ENCODE data around the gene TMCO2.

The TMCO2 gene

DNA sequence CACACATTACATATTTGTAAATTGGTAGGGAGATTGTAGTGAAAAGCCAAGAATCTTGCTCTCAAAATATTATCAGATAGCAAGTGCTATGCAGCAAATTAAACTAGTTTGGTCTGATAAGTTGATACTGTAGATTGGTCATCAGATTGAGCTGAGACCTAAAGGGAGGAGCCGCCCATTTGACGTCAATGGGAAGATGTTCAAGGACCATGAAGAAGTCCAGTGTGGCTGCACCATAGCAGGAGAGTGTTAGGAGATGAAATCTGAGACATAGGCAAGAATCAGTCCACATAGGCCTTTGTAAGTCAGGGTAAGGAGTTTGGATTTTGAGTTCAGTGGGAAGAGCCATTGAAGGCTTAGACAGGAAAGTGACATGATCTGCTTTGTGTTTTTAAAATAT lies 26.6 kb downstream of the TMCO2 start:
- TF ChIP-seq CTCF (IDR thresholded peaks at IDR 0.05; ENCODE audit: insufficient read depth, low read depth, low read length, missing control alignments) = no peak
- H3K4me3 ChIP-seq (ENCODE audit: low read length) = no peak overlapping the region
- no peak for DNase-seq (ENCODE audit: low read depth)

GRCh38 chr1:40276122-40276521 lies 28.4 kb downstream of the TMCO2 start:
- no peak for DNase-seq (ENCODE audit: low read depth)
- TF ChIP-seq CTCF (IDR thresholded peaks at IDR 0.05; ENCODE audit: insufficient read depth, low read depth, low read length, missing control alignments) = no peak
- no peak overlapping the region for H3K4me3 ChIP-seq (ENCODE audit: low read length)

- no peak for DNase-seq (ENCODE audit: low read depth)
- no peak for TF ChIP-seq CTCF (IDR thresholded peaks at IDR 0.05; ENCODE audit: insufficient read depth, low read depth, low read length, missing control alignments)
Measured at GRCh38 chr1:40281853-40282252, 34.1 kb downstream of the TMCO2 start.

DNA sequence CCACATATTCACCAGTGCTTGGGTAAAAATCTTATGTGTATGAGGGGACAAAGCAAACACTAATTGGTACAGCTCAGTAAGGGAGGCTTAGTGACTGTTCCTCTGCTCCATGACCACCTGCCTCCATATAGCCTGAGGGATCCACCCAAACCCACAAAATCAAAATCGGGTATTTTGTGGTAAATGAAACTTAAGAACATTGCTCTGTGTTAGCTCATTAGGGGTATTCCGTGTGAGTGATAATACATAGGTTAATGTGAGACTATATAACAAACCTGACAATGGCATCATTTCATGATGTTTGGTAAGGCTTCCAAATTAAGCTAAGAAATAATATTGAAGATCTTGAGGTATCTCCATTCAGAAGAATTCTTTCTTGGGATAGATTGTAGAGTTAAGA lies 43.6 kb downstream of the TMCO2 start:
- no peak for DNase-seq (ENCODE audit: low read depth)
- no peak overlapping the region for H3K4me3 ChIP-seq (ENCODE audit: low read length)
- TF ChIP-seq CTCF (IDR thresholded peaks at IDR 0.05; ENCODE audit: insufficient read depth, low read depth, low read length, missing control alignments) = no peak

More at GRCh38 chr1:40281853-40282252, 34.1 kb downstream of the TMCO2 start:
- no peak overlapping the region for H3K4me3 ChIP-seq (ENCODE audit: low read length)

DNA sequence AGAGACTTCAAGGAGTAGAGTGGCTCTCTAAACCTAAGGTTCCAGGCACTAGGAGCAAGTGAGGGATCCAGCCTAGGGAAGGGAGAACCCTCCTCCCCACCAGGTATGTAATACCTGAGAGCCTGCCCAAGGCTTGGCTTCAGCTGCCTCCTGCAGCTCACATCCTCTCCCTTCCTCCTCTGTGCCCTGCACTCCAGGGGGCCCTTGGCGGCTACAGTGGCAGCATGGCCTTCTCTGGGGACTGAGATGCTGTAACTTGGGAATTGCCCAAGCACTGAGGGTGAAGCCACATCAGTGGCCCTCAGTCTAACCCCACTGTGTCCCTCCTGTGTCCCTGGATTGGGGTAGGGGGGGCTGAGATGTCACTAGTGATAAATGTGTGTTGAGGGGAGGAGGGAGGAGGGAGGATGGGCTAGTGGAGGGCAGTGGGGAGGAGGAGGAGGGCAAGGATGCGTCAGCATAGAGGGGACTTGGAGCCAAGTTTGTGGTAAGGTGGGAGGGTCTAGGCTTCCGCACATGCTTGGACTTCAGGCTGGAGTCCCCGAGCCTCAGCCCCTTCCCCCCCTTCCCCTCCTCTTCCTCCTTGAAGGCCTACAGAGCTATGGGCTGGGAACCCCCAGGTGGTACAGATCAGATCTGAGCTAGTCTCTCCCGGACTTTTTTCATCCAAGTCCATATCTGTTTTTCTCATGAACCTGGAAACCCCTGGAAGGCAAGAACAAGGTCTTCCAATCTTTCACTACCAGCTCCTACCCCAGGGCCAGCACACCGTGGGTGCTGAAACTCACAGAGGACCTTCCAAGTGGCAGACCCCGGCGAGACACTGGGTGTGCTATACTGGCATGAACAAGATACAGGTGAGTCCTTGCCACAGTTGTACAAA lies 51.9 kb downstream of the TMCO2 start:
- H3K4me3 ChIP-seq (ENCODE audit: low read length) = no peak overlapping the region
- TF ChIP-seq CTCF (IDR thresholded peaks at IDR 0.05; ENCODE audit: insufficient read depth, low read depth, low read length, missing control alignments) = no peak
- no peak for DNase-seq (ENCODE audit: low read depth)

DNA sequence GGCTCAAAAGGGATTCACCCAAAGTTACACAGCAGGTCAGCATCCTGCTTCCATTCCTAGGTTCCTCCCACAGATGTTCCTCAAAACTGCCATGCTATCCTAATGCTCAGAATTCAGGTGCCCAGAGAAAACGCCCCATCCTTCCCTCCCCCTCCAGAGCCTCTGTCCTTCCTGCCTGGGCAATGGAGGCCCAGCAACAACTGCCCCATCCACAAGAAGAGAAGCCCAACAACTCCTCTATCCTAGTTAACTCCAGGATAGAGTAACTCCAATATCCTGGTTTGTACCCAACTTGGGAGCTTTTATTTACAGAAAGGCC lies 52.5 kb downstream of the TMCO2 start:
- no peak for TF ChIP-seq CTCF (IDR thresholded peaks at IDR 0.05; ENCODE audit: insufficient read depth, low read depth, low read length, missing control alignments)
- no peak for DNase-seq (ENCODE audit: low read depth)
- H3K4me3 ChIP-seq (ENCODE audit: low read length) = no peak overlapping the region

DNA sequence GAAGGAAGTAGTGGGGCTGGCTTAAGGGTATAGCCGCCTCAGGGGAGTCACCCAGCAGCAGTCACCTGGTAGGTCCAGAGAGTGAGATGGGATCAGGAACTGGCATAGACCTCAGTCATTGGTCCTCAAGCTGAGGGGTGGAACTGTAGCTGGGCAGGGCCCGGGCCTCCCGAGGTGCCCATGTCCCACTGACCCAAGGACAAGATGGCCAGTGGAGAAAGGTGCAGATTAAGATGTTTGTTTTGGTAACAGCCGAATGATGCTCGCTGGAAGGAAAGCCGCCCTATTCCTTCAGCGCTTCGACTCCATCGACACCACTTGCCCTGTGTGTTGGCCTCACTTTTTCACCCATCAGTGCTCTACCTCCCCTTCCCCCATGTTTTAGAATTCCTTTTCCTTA lies 52.9 kb downstream of the TMCO2 start:
- H3K4me3 ChIP-seq (ENCODE audit: low read length) = no peak overlapping the region
- TF ChIP-seq CTCF (IDR thresholded peaks at IDR 0.05; ENCODE audit: insufficient read depth, low read depth, low read length, missing control alignments) = no peak

More for the DNA sequence above, 52.9 kb downstream of the TMCO2 start:
- no peak for DNase-seq (ENCODE audit: low read depth)

Measured in epithelial cell of esophagus (primary cell).